Mesangial cell (primary cell): ENCODE results near the gene SIX6. TPM values are rescaled to one million over a fixed set of nuclear protein-coding genes. Genes with fewer than 3 reads are reported as not detected.

Experiments used
- total RNA-seq: library from RNA; depleted of rRNA; stranded (reverse); fragments of >200 nt; gene quantifications from 2 replicates; pipeline ENCODE4 v1.2.3, GENCODE V29; 2015

SIX6 gene
- not detected in 2 replicates for total RNA-seq

GRCh38 chr14:60508707-60509437 lies at the start of gene SIX6:
SIX6 (plus strand) TSS chr14:60509146; CDS start chr14:60509399, 253 bp downstream.

GRCh38 chr14:60485598-60486251 lies 23.2 kb upstream of the SIX6 start, which contains the start of gene C14orf39:
C14orf39 (minus strand) TSS chr14:60486063; CDS start chr14:60485078, 985 bp downstream.

Other genes starting within 250 kb of the SIX6 start
- gene C14orf39, start 23.1 kb upstream of the SIX6 start, total RNA-seq = not detected in 2 replicates
- gene SIX1, start 140.3 kb downstream of the SIX6 start, total RNA-seq = 8.9 and 11.7 TPM in 2 replicates
- 11.2 and 15.8 TPM in 2 replicates for gene SIX4, start 215.2 kb downstream of the SIX6 start, total RNA-seq
- gene MNAT1, start 225.6 kb downstream of the SIX6 start, total RNA-seq = 19.1 and 29.0 TPM in 2 replicates